Activated CD8-positive, alpha-beta memory T cell treated with anti-CD3 and anti-CD28 coated beads for 24 hours (primary cell): Measurements from ENCODE around the gene GTF2H4.
"Not testable (repeated sequence)": the region's sequence is repeated elsewhere in the genome, so short reads cannot be mapped to it uniquely, and the experiment has no call there.

Experiments used
- DNase-seq: peaks from one replicate; pipeline ENCODE4 v3.0.0-alpha.2; 2020

The GTF2H4 gene

DNA sequence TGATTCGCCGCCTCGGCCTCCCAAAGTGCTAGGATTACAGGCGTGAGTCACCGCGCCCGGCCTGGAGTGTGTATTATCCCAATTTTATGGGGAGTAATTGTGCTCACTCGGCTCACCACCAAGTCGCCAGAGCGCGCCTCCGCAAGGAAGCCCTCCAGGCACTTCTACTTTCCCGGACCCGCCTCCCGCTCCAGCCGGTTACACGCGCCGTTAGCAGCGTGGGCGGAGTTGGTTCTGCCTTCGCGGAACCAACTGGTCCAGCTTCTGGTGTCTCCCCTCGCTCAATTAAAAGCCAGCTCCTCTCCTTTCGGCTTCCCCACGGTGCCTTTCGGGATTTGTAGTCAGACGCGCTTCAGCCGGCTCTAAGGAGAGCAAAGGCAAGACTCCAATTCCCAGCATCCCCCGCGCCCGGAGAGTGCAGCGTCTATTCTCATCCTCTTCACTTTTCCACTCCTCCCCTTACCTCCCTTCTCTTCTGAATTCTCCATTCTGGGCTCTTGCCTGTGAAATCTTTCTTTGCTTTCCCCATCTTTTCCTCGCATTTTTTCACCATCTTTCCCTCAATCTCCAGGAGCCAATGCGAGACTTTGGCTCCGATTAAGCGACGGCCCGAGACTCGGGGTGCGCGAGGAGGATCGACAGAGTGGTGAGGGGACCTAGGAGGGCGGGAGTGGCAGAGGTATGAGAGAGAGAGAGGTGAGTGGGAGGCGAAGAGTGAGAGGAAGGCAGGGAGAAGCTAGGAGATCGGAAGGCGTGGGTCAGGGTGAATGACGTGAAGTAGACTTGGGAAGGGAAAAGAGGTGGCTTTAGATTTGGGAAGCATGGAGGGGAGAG is at the start of gene GTF2H4:
GTF2H4 (plus strand) TSS at position 450 of the 834 bp plus-strand sequence.
- DNase-seq = peak; percentile 95

DNA sequence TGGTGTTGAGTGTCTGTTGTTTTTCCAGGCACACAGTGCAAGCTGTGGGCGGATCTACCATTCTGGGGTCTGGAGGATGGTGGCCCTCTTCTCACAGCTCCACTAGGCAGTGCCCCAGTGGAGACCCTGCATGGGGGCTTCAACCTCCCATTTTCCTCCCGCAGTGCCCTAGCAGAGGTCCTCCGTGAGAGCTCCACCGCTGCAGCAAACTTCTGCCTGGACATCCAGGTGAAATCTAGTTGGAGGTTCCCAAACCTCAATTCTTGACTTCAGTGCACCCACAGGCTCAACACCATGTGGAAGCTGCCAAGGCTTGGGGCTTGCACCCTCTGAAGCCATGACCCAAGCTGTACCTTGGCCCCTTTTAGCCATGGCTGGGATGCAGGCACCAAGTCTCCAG is 48.3 kb upstream of the GTF2H4 start:
- DNase-seq = not testable (repeated sequence)

DNA sequence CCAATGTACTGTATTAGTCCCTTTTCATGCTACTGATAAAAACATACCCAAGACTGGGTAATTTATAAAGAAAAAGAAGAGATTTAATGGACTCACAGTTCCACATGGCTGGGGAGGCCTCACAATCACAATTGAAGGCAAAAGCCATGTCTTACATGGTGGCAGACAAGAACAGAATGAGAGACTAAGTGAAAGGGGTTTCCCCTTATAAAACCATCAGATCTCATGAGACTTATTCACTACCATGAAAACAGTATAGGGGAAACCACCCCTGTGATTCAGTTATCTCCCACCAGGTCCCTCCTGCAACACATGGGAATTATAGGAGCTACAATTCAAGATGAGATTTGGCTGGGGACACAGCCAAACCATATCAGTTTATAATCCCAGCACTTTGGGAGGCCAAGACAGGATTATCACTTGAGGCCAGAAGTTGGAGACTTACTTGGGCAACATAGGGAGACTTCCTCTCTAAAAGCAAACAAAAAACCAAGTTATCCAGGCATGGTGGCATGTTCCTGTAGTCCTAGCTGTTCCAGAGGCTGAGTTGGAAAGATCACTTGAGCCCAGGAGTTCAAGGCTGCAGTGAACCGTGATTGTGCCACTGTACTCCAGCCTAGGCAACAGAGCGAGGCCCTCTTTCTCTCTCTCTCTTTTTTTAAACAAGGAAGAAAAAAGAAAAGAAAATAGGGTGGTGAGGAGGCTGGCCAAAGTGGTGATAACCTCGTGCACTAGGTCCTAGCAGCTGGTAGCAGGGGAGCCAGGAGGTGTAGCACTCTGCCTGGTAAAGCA is 46.6 kb upstream of the GTF2H4 start:
- DNase-seq = no peak

DNA sequence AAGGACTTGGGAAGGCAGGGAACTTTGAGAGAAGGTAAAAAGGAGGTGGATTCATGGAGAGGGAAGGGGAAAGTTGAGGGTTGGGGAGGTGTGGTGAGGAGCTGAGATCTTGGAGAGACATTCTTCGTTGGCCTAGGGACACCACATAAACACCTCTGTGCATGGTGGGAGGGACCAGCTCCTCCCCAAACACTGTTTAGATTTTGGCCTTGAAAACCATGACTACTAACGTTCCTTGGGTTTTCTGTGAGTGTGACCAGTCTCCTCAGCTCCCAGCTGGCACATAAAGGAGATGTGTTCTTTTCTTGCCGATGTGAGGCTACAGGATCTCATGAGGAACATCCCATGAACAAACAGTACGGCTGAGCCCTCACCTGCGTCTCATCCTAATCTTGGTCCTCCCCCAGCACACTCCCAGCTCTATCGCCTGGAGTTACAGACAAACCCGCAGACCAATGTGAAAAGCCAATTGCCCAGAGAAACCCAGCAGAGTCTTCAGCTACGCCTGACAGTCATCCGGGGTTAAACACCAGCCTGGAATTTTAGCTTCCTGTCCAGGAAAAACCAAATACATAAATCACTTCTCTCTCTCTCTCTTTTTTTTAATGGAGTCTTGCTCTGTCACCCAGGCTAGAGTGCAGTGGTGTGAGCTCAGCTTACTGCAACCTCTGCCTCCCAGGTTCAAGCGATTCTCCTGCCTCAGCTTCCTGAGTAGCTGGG is 45.7 kb upstream of the GTF2H4 start:
- DNase-seq = no peak

DNA sequence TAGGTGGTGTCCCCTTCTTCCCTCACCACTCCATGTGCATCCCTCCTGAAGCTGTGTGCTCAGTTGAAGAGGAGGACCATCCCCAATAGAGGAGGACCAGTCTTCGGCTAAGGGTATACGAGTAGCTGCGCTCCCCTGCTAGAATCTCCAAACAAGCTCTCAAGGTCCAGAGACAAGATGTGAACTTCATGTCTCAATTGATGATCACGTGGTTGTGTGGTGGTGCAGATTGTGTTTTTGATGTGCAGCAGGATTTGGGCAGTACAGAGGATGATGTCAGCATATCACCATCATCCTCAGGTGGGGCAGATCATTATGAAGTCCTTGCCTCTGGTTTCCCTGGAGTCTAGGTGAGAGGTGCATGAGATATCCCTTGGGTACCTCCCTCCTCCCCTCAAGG is 43.7 kb upstream of the GTF2H4 start:
- peak; percentile 32 for DNase-seq

DNA sequence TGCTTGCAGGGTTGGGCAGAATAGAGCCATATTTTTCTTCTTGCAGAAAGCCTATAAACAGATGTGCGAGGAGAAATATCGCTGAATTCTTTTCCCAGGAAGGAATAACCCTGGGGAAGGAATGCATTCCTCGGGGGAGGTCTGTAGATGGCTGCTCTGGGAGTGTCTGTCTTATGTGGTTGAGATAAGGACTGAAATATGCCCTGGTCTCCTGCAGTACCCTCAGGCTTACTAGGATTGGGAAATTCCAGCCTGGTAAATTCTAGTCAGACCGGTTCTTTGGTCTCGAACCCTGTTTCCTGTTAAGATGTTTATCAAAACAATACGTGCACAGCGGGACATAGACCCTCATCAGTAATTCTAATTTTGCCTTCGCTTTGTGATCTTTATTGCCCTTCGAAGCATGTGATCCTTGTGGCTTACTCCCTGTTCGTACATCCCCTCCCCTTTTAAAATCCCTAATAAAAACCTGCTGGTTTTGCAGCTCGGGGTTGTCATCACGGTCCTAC is 38.7 kb upstream of the GTF2H4 start:
- DNase-seq = peak; percentile 17

DNA sequence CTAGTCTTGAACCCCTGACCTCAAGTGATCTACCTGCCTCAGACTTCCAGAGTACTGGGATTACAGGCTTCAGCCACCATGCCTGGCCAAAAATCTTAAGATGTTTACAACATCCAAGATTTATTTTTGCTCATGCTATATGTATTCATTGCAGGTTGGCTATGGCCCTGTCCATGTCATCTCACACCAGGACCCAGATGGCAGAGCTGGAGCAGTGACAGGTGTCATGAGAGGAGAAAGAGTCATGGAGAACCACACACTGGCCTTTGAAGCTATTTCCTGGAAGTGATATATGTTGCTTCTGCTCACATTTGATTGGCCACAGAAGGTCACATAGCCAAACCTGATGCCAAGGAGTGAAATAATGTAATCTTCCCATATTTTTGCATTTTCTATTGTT is 37.5 kb upstream of the GTF2H4 start:
- DNase-seq = peak; percentile 45

DNA sequence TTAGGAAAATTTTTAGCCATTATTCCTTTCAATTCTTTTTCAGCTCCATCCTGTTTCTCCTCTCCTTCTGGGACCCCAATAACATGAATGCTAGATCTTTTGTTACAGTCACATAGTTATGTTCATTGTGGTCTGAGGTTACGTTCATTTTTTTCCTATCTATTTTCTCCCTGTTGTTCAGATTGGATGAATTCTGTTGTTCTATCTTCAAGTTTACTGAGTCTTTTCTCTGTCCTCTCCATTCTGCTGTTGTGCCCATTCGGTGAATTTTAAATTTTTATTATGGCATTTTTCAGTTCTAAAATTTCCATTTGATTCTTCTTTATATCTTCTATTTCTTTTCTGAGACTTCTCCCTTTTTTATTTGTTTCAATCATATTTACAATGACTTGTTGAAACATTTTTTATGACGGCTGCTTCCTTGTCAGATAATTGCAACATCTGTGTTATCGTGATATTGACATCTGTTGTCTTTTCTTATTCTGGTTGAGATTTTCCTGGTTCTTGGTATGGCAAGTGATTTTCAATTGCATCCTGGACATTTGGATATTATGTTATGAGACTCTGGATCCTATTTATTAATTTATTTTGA is 36.3 kb upstream of the GTF2H4 start:
- DNase-seq = no peak

DNA sequence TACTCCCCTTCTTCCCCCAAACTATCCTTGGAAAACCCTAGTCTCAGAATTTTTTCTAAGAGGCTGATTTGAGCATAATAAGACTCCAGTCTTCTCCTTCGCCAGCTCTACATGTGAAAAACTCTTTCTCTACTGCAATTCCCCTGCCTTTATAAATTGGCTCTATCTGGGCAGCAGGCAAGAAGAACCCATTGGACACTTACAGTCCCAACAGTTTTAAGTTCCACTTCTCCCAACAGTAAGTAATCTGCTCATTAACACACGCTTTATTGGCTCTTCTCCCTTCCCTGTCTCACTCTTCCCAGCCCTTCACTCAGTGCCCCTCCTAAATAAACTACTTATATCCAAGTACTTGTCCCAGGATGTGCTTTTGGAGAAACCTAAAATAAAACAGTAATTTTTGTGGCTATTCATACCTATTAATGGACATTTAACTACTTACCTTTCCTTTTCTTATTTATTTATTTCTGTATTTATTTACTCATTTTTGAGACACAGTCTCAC is 34.8 kb upstream of the GTF2H4 start:
- DNase-seq = no peak

DNA sequence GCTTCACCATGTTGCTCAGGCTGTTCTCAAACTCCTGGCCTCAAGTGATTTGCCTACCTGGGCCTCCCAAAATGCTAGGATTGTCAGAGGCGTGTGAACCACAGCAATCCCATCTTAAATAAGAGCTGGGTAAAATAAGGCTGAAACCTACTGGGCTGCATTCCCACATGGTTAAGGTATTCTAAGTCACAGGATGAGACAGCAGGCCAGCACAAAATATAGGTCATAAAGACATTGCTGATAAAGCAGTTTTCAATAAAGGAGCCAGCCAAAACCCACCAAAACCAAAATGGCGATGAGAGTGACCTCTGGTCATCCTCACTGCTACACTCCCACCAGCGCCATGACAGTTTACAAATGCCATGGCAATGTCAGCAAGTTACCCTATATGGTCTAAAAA is 34.2 kb upstream of the GTF2H4 start:
- DNase-seq = not testable (repeated sequence)

DNA sequence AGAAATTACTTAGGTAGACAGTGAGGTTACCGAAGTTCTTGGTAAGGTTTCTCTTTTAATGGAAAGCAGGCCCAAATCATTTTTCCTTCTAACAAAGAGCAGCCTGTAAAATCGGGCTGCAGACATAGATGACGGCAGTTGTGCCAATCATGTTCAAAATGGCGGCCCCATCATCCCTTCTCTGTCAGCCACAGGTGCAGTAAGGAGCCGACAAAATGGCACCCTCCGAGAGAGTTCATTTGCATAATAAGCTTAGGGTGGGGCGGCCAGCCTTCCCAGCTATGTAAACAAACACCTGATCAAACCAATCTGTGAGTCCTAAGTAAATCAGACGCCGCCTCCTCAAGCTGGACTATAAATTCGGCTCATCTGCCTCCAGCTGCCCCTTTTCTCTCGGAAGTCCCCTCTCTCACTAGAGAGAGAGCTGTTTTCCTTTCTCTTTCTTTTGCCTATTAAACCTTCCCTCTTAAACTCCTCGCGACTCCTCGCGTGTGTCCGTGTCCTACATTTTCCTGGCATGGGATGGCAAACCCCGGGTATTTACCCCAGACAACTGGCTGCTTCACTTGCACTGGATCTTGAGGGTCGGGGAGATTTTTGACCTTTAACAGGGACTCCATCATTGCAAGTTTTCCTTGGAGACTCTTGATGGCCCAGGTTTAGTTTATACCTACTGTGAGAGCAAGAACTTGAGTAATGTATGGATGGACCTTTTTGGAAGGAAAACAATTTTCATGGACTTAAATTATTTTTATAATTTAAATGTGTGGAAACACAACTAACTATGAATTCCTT is 32.6 kb upstream of the GTF2H4 start:
- no peak for DNase-seq

DNA sequence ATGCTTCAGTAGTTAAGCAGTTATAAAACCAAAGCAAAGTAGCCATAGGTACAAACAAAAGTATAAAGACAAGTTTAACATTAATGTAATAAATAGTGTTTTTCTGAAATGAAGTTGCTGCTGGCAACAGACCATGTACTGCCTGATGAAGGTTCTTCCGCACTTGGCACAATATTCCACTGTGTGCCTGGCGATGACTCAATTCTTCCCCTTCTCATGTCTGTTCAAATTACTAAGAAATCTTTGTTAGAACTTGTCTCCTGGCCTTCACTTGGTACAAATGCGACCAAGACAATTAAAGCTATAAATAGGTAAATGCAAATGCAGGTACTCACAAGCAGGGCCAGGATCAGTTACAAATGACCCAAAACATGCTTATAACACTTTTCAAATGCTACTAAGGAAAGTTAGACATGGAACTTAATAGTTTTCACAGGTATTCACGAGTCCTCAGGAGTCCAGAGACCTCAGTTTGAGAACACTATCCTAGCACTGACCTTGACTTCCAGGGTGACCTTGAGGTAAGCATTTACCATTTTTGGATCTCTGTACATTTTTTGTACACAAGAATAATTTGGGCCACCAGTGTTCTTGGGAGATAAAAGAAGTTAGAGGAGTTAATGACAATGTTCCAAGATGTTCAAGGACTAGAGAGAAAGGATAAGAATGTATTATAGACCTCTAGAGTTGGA is 31.8 kb upstream of the GTF2H4 start:
- no peak for DNase-seq

DNA sequence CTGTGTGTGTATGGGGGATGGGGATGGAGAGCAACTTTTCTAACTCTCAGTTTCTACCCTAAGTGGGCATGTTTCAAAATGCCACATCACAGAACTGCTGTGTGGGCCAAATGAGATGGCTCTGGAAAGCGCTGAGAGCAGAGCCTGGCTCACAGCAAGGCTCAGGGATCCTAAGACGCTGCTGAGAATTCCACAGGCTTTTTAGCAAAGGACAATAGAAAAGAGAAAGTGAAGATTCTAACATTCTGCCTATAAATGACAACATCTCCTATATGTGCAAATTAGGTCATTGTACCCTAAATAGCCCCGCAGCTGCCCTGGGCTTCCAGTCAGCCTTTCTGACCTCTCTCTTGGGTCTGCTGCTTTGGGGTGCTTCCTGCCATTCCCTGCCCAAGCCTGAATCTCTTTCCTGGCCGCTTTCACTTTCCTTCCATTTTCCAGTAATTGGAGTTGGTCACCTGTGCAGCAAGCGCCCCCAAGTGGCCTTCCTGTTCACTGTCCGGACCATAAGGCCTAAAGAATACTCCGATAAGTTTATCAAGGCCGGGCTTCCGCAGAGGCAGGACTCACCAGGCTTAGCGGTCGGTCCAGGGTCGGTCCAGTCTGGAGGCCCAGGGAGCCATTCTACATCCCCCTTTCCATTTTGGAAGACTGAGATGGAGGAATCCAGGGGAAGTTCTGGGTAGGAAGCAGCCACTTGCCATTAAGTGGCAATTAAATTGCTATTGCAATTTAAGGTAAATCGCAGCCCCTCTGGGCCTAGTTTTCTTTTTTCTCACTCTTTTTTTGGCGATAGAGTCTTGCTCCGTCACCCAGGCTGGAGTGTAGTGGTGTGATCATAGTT is 30.4 kb upstream of the GTF2H4 start:
- peak; percentile 90 for DNase-seq

DNA sequence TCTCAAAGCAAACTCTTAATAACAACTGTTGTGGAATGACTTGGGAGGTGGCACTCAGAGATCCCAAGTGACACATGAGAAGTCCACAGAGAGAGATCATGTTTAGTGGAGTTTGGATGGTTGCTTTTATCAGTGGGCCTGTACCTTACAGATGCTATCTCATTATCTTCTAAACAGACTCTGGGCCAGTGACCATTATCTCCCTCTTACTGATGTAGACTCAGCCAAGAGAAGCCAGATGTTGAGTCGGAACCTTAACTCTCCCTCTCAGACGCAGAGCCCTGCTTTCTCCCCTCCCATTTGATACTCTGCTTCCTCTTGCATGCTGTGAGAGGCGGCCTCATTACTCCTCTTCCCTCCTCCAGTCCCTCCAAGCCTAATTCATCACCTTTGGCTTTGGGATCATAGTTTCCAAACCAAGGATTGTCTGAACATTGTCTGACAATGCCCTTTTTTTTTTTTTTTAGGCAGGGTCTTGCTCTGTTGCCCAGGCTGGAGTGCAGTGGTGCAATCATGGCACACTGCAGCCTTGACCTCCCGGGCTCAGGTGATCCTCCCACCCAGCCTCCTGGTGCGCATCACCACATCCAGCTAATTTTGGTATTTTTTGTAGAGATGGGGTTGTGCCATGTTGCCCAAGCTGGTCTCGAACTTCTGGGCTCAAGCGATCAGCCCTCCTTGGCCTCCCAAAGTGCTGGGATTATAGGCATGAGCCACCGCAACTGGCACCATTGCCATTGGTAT is 28.2 kb upstream of the GTF2H4 start:
- DNase-seq = no peak

DNA sequence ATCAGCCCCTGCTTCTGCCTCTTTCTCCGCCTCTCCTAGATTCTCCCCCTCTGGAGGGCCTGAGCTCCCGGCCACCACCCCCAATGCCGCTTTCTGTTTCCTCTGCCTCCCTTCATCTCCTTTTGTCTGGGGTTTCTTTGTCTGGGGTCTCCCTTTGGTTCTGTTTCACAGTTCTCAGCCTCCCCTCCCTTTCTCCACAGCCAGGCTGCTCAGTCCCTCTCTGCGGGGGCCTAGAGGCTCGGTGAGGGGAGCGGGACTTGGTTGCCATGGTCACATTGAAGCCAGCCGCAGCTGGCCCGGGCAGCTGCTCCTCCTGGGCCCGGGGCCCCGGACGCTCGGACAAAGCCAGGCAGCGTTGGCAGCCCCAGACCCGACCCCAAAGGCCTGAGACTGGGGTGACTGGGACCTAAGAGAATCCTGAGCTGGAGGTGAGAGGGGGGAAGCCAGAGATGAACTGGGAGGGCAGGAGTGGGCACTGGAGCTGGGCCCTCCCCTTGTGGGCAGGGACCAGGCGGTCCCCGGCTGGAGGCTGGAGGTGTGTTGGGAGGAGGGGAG is 27.2 kb upstream of the GTF2H4 start:
- DNase-seq = no peak

DNA sequence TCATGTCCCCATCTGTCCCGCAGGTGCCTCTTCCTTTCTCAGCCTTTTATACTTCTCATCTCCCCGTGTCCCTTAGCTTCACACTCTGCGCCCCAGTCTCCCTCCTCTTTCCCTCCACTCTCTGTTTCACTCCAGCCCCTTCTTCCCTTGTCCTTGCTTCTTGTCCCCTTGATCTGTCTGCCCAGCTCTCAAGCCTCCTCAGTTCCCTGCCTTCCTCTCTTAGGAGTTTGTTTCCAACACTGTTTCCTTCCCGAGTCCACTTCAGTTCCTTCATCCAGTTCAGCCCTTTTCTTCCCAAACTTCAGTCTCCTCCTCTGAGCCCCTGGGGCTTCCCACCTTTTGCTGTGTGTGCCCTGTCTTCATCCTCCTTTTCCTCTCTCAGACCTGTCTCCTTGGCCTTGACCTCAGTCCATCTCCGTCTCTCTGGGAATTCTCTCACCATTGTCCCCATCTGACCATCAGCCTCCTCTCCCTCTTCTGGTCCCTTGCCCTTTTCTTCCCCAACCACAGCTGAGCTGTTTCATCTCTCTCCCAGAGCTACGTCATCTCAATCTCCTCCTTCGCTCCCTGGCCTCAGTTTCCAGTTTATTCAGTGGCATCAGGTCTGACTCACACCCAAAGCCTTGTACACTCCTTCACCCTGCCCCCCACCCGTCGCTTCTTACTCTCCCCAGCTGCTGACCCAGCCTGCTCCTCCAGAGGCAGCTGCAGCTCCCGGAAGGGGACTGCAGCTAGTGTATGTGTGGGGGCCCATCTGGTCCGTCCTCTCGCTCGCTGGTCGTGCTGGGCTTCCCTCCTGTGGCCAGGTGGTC is 26.4 kb upstream of the GTF2H4 start:
- DNase-seq = no peak

DNA sequence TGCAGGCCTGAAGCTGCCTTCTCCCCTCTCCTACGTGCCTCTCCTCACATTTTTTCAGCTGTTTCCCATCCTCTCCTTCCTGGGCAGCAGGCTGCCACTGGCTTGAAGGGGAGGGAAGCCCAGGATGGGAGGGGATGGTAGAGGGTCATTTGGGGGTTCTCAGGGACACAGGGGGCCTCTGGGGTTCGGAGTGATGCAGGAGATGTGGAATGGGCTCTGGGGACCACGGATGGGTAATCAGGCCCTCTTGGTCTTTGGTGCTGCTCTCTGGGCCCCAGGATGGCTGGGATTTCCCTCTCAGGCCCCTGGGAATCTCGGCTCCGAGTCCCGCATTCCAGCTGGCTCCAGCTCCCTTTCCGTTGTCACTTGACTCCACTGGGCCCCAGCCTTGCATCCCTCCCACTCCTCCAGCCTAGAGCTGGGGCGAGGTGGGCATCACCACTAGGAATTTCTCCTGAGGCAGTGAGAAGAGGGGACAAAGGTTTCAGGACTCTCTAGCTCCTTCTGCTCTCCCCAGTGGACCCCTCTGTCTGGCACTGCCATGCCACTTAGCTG is 25.7 kb upstream of the GTF2H4 start:
- DNase-seq = no peak
